Measurements from ENCODE around the gene PCIF1.

The PCIF1 gene

DNA sequence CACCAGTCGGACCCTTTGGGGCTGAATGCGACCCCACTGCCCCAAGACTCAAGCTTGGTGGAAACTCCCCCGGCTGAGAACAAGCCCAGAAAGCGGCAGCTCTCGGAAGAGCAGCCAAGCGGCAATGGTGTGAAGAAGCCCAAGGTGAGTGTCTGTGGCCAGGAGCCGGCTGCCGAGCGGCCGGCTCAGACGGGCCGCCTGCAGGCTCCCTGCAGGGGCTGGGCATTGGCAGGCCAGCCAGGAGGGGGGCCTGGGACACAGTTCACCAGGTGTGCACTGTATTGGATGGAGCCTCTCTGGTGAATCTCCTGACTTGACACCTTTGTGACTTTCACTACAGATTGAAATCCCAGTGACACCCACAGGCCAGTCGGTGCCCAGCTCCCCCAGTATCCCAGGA is 6.0 kb downstream of the PCIF1 start:
- Histone ChIP-seq H3K9ac (ENCODE audit: insufficient read length, low read depth) (no peak overlapping the region), H3K4me1 (ENCODE audit: insufficient read depth, insufficient read length) (peaks cover 14% of the 10 kb centered on the region), H3K9me3 (ENCODE audit: insufficient read depth, low read length) (no peaks in the 10 kb centered on the region), H3K27me3 (ENCODE audit: insufficient read depth, insufficient read length) (no peaks in the 10 kb centered on the region), H3K36me3 (ENCODE audit: insufficient read depth, insufficient read length, low read length) (peaks cover 74% of the 10 kb centered on the region), H3K4me3 (ENCODE audit: insufficient read length, low read depth) (no peak overlapping the region)
- DNase-seq (ENCODE audit: low read depth, low spot score): no peak
- no peak for TF ChIP-seq YY1 (IDR thresholded peaks at IDR 0.05; ENCODE audit: insufficient read depth, insufficient read length)
- no peak for TF ChIP-seq SUZ12 (IDR thresholded peaks at IDR 0.05; ENCODE audit: extremely low read depth, insufficient read depth, insufficient read length)
- TF ChIP-seq ZNF274 (IDR thresholded peaks at IDR 0.05; ENCODE audit: low read depth, low read length): no peak

DNA sequence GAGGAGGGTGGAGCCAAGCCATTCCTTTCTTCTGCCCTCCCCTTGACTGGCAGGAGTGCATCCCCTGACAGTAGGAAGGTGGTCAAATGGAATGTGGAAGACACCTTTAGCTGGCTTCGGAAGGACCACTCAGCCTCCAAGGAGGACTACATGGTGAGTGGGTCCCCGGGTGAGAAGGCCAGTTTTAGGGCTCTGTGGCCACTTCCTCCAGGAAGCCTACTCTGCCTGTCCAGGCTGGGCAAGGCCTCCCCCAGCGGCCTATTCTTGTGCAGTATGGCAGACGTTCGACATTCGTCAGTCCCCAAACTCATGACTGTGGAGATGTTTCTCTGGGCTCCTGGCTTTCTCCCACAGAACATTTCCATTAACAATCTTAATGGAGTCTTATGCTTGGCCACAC is 9.1 kb downstream of the PCIF1 start:
- no peak overlapping the region for H3K4me3 ChIP-seq (ENCODE audit: insufficient read length, low read depth)
- TF ChIP-seq YY1 (IDR thresholded peaks at IDR 0.05; ENCODE audit: insufficient read depth, insufficient read length) (no peak), SUZ12 (IDR thresholded peaks at IDR 0.05; ENCODE audit: extremely low read depth, insufficient read depth, insufficient read length) (no peak), ZNF274 (IDR thresholded peaks at IDR 0.05; ENCODE audit: low read depth, low read length) (no peak)
- H3K36me3 ChIP-seq (ENCODE audit: insufficient read depth, insufficient read length, low read length): peaks cover 88% of the 10 kb centered on the region
- no peaks in the 10 kb centered on the region for H3K9me3 ChIP-seq (ENCODE audit: insufficient read depth, low read length)
- H3K27me3 ChIP-seq (ENCODE audit: insufficient read depth, insufficient read length): no peaks in the 10 kb centered on the region
- peaks cover 2% of the 10 kb centered on the region for H3K4me1 ChIP-seq (ENCODE audit: insufficient read depth, insufficient read length)
- DNase-seq (ENCODE audit: low read depth, low spot score): no peak
- no peak overlapping the region for H3K9ac ChIP-seq (ENCODE audit: insufficient read length, low read depth)

DNA sequence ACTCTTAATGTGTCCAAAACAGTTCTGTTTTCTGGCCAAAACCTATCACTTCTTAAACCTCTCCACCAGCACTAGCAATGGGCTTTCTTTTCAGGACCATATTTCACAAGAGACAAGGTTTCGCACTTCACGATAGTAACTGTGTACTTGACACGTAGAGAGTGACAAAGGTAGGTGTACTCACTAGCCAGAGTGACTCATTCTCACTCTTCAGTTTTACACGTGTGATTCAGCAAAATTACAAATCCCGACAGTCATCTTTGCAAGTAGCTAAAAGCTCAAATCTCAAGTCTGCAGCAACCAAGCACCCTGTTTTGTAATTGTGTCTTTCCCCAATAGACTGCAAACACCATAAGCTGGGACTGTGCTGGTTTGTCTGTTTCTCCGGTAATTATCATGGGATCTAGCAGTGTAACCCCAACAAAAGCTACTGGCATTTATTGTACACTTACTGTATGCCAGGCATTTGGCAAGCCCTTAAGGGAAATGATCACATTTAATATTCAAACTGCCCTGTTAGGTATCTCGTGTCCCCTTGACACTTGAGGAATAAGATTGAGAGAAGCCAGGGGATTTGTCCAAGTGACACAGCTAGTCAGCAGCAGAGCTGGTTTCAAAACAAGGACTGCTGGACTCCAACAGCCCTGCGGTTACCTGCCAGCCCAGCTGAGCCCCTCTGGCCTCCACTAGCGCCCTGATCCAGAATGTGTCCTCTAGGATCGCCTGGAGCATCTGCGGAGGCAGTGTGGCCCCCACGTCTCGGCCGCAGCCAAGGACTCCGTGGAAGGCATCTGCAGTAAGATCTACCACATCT is 9.9 kb downstream of the PCIF1 start:
- DNase-seq (ENCODE audit: low read depth, low spot score): no peak
- Histone ChIP-seq H3K4me3 (ENCODE audit: insufficient read length, low read depth) (no peak overlapping the region), H3K4me1 (ENCODE audit: insufficient read depth, insufficient read length) (no peaks in the 10 kb centered on the region), H3K9me3 (ENCODE audit: insufficient read depth, low read length) (no peaks in the 10 kb centered on the region), H3K36me3 (ENCODE audit: insufficient read depth, insufficient read length, low read length) (peaks cover 88% of the 10 kb centered on the region), H3K9ac (ENCODE audit: insufficient read length, low read depth) (no peak overlapping the region), H3K27me3 (ENCODE audit: insufficient read depth, insufficient read length) (no peaks in the 10 kb centered on the region)
- no peak for TF ChIP-seq ZNF274 (IDR thresholded peaks at IDR 0.05; ENCODE audit: low read depth, low read length)
- no peak for TF ChIP-seq SUZ12 (IDR thresholded peaks at IDR 0.05; ENCODE audit: extremely low read depth, insufficient read depth, insufficient read length)
- no peak for TF ChIP-seq YY1 (IDR thresholded peaks at IDR 0.05; ENCODE audit: insufficient read depth, insufficient read length)

DNA sequence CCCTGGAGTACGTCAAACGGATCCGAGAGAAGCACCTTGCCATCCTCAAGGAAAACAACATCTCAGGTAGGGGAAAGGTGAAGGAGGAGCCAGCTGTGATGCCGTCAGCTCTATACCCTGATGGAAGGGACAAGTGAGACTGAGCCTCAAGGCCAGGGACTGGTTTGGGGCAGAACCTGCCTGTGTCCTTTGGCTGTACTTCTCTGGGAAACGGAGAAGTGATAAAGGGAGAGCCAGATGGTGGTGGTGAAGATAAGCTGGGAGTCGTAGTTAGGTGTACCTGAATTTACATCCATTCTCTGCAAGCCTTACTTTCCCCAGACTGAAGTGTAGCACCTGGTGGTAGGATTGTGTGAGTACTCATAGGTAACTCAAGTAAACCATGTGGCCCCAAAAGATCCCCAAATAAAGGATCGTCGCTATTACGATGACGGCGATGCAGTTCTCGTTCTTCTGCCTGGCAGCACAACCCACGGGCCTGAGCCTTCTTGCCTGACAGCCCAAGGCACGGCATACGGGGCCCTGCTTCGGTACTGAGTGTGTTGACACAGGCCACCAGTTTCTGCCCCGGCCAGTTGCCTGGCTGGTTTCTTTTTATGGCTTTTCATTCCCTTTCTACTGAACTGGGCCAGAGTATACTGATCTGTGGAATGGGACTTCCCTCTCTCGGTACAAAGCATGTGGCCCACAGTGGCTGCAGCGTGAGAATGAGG is 10.6 kb downstream of the PCIF1 start:
- DNase-seq (ENCODE audit: low read depth, low spot score): no peak
- no peak for TF ChIP-seq ZNF274 (IDR thresholded peaks at IDR 0.05; ENCODE audit: low read depth, low read length)
- TF ChIP-seq YY1 (IDR thresholded peaks at IDR 0.05; ENCODE audit: insufficient read depth, insufficient read length): no peak
- no peak for TF ChIP-seq SUZ12 (IDR thresholded peaks at IDR 0.05; ENCODE audit: extremely low read depth, insufficient read depth, insufficient read length)
- H3K36me3 ChIP-seq (ENCODE audit: insufficient read depth, insufficient read length, low read length): peaks cover 88% of the 10 kb centered on the region

GRCh38 chr20:45945678-45946148 is 11.2 kb downstream of the PCIF1 start:
- H3K9me3 ChIP-seq (ENCODE audit: insufficient read depth, low read length): no peaks in the 10 kb centered on the region
- no peaks in the 10 kb centered on the region for H3K27me3 ChIP-seq (ENCODE audit: insufficient read depth, insufficient read length)
- H3K36me3 ChIP-seq (ENCODE audit: insufficient read depth, insufficient read length, low read length): peaks cover 87% of the 10 kb centered on the region
- no peak overlapping the region for H3K4me3 ChIP-seq (ENCODE audit: insufficient read length, low read depth)
- no peaks in the 10 kb centered on the region for H3K4me1 ChIP-seq (ENCODE audit: insufficient read depth, insufficient read length)
- no peak for DNase-seq (ENCODE audit: low read depth, low spot score)
- TF ChIP-seq SUZ12 (IDR thresholded peaks at IDR 0.05; ENCODE audit: extremely low read depth, insufficient read depth, insufficient read length) (no peak), YY1 (IDR thresholded peaks at IDR 0.05; ENCODE audit: insufficient read depth, insufficient read length) (no peak), ZNF274 (IDR thresholded peaks at IDR 0.05; ENCODE audit: low read depth, low read length) (no peak)
- H3K9ac ChIP-seq (ENCODE audit: insufficient read length, low read depth): no peak overlapping the region

More for the DNA sequence above, 10.6 kb downstream of the PCIF1 start:
- Histone ChIP-seq H3K27me3 (ENCODE audit: insufficient read depth, insufficient read length) (no peaks in the 10 kb centered on the region), H3K4me3 (ENCODE audit: insufficient read length, low read depth) (no peak overlapping the region), H3K9ac (ENCODE audit: insufficient read length, low read depth) (no peak overlapping the region), H3K4me1 (ENCODE audit: insufficient read depth, insufficient read length) (no peaks in the 10 kb centered on the region), H3K9me3 (ENCODE audit: insufficient read depth, low read length) (no peaks in the 10 kb centered on the region)

- Histone ChIP-seq H3K9ac (ENCODE audit: insufficient read length, low read depth) (no peak overlapping the region), H3K4me3 (ENCODE audit: insufficient read length, low read depth) (no peak overlapping the region)
Observed at GRCh38 chr20:45946149-45946970, 11.9 kb downstream of the PCIF1 start.

More at GRCh38 chr20:45946149-45946970, 11.9 kb downstream of the PCIF1 start:
- Histone ChIP-seq H3K36me3 (ENCODE audit: insufficient read depth, insufficient read length, low read length) (peaks cover 89% of the 10 kb centered on the region), H3K9me3 (ENCODE audit: insufficient read depth, low read length) (no peaks in the 10 kb centered on the region), H3K27me3 (ENCODE audit: insufficient read depth, insufficient read length) (no peaks in the 10 kb centered on the region), H3K4me1 (ENCODE audit: insufficient read depth, insufficient read length) (no peaks in the 10 kb centered on the region)
- DNase-seq (ENCODE audit: low read depth, low spot score): no peak
- TF ChIP-seq SUZ12 (IDR thresholded peaks at IDR 0.05; ENCODE audit: extremely low read depth, insufficient read depth, insufficient read length): no peak
- no peak for TF ChIP-seq YY1 (IDR thresholded peaks at IDR 0.05; ENCODE audit: insufficient read depth, insufficient read length)
- no peak for TF ChIP-seq ZNF274 (IDR thresholded peaks at IDR 0.05; ENCODE audit: low read depth, low read length)
